Dermis blood vessel endothelial cell (primary cell): ENCODE data around the gene CREB1. TPM values are rescaled to one million over a fixed set of nuclear protein-coding genes. Genes with fewer than 3 reads are reported as not detected.
A peak's percentile ranks its signal among the peaks of the same experiment; 100 is the strongest.
"Not testable (repeated sequence)": the region's sequence is repeated elsewhere in the genome, so short reads cannot be mapped to it uniquely, and the experiment has no call there.

Experiments used
- DNase-seq: peaks from one replicate; pipeline ENCODE4 v3.0.0; 2010
- total RNA-seq: library from RNA; depleted of rRNA; stranded (reverse); fragments of >200 nt; gene quantifications from 2 replicates; pipeline ENCODE4 v1.2.3, GENCODE V29; 2014

Gene CREB1
- total RNA-seq = 51.5 and 56.2 TPM in 2 replicates

DNA sequence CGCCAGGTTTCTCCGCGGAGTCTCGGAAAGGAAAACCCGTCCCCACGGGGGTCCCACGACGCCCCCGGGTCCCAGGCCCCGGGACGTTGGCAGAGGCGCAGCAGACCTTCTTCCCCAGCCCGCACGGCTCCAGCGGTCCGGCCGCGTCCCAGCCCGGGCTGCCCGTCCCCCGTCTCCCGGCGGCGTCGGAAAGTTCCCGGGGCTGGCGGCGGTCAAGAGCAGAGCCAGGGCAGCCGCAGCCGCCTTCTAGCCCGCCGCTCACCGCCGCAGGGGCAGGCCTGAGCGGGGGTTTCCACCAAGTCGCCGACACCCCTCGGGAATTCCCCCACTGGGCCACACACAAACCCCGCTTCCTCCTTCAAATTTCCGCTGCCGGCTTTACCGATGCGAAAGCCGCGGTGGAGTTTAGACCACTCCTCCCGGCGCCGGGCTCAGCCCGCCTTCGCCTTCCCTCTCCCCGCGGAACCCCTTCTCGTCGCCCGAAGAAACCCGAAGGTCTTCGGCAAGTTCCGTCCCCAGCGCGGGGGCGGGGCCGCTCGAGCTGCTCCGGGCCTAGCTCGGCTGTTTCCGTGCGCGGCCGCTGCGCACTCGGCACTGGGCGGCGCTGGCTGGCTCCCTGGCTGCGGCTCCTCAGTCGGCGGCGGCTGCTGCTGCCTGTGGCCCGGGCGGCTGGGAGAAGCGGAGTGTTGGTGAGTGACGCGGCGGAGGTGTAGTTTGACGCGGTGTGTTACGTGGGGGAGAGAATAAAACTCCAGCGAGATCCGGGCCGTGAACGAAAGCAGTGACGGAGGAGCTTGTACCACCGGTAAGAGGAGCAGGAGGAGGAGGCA is at the start of gene CREB1:
CREB1 (plus strand) TSS at position 633 of the 830 bp plus-strand sequence. CDS start 25,674 bp downstream, outside the sequence.
- DNase-seq = peak; percentile 99

- DNase-seq = no peak
Measured at GRCh38 chr2:207480521-207481040, 49.2 kb upstream of the CREB1 start.

DNA sequence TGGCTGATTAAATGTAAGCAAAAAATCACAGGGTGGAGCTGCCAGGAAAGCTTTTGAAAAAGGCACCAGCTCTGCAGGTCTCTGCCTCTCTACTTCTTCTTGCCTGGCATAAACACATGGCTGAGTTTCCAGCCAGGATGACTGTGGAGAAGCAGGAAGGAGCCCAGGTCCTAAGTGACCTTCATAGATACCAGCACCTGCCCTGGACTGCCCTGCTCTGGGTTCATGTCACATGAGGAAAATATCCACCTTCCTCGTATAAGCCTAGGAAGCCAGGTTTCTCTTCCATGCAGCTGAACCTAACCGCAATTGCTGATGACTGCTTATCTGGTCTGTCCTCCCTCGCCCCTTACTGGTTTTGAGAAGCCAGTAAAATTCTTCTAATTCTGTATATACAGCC is 47.8 kb upstream of the CREB1 start:
- no peak for DNase-seq

- no peak for DNase-seq
Measured at GRCh38 chr2:207482630-207483029, 47.1 kb upstream of the CREB1 start.

- DNase-seq = no peak
Measured at GRCh38 chr2:207483066-207483465, 46.7 kb upstream of the CREB1 start.

DNA sequence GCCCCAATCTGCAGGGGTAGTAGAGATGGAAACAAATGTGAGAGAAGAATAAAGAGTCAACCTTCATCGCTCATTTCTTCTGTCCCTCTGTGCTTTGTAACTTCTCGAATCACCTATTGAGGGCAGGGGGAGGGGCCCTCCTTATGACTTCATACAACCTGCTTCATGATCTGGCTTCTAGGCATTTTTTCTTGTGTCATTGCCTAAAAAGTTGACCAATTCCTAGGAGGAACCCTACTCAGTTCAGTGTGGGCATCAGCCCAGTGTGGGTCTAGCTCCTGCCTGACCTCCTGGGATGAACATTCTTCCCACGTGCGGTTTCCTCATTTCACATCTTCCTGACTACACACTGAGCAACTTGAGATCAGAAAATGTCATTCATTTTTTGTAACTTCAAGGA is 46.3 kb upstream of the CREB1 start:
- no peak for DNase-seq

DNA sequence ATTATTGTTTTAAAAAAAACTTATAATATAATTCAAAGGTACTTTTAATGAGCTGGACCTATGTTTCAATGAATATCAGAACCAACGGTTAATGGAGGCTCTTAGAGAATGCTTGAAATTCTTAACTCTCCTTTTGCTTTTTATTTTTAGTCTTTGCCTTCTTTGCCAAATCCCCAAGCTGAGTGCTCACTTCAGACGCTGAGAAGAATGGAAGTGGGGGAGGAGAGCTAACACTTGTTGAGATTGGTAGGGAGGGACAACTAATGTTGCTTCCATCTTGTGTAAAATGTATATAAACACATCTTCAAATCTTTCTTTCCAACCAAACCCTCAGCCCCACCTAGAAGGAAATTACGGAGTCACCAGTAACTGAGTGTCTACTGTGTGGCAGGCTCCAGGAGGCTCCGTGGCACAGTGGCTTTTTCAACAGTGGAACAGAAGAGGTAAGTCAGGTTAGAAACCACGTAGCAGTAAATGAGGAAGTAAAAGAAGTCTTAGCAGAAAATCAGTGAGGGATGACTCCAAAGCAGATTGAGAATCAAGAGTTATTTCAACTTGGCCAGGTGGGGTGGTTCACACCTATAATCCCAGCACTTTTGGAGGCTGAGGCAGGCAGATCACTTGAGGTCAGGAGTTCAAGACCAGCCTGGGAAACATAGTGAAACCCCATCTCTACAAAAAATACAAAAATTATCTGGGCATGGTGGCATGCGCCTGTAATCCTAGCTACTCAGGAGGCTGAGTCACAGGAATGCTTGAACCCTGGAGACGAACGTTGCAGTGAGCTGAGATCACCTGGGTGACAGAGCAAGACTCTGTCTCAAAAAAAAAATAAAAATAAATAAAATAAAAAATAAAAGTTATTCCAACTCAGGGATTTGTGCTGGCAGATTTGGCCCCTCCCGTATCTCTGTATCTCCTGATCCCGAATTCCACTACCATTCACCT is 45.0 kb upstream of the CREB1 start:
- no peak for DNase-seq

DNA sequence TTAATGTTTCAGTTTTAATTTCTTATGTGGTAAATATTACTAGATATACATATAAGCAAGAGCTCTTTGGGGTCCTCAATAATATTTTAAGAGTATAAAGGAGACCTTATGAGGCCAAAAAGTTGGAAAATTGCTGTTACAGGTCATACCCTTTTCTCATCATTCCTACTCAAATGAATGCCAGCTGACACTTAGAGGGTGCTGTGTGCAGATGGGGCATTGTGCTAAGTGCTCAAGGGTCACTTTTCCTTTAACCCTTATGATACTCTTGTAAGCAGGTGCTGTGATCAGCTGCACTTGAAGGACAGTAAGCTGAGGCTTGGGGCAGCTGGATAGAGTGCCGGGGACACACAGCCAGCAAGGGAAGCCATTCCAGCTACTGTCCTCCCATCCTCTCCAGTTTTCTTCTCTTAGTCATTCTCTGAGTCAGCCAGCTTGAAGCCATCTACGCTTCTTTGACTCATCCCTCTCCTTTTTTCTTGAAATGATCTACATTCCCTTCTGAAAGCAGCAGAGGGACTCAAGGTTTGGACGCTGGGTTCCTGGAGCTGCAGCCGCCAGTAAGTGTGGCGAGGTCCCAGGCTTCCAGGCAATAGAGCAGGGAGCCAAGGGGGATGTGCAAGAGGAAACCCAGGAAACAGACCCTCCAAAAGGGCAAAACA is 42.0 kb upstream of the CREB1 start:
- DNase-seq = no peak

- DNase-seq = no peak
Measured at GRCh38 chr2:207489251-207489650, 40.5 kb upstream of the CREB1 start.

DNA sequence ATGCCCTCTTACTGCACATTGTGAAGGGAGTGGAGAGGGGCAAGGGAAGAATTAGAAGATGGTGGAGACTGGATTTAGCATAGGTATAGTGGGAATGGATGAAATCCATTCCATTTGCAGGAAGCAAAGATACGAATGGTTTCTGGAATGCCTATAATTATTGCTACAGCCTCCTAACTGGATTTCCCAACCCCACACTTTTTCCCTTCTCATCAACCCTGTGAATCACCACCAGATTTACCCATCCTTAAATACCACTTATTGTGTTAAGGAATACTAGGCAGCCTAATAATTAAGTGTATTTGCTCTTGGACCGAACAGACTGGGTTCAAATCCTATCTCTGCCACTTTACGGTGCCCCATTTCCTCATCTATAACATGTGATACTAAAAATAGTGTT is 39.3 kb upstream of the CREB1 start:
- no peak for DNase-seq

- no peak for DNase-seq
Measured at GRCh38 chr2:207491086-207491485, 38.7 kb upstream of the CREB1 start.

- DNase-seq = no peak
Measured at GRCh38 chr2:207491956-207492355, 37.8 kb upstream of the CREB1 start.

DNA sequence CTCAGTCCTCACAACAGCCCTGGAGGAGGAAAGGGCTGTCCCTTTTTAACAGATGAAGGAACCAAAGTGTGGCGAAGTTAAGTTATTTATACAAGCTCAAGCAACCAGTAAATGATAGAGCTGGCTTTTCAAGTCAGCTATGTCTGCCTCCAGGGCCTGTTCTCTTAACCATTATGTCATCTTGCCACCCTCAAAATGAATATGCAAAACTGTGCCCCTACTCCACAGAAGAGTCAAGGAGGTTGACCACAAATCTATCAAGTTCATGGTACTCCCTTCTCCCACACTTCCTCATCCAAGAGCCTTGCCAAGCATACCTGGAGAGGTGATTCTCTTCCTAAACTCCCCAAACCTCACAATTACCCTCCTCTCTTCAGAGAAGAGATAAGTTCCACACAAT is 37.3 kb upstream of the CREB1 start:
- no peak for DNase-seq

- no peak for DNase-seq
Measured at GRCh38 chr2:207494137-207494536, 35.6 kb upstream of the CREB1 start.

GRCh38 chr2:207496936-207497335 is 32.8 kb upstream of the CREB1 start:
- not testable (repeated sequence) for DNase-seq

GRCh38 chr2:207497596-207497995 is 32.2 kb upstream of the CREB1 start:
- no peak for DNase-seq

DNA sequence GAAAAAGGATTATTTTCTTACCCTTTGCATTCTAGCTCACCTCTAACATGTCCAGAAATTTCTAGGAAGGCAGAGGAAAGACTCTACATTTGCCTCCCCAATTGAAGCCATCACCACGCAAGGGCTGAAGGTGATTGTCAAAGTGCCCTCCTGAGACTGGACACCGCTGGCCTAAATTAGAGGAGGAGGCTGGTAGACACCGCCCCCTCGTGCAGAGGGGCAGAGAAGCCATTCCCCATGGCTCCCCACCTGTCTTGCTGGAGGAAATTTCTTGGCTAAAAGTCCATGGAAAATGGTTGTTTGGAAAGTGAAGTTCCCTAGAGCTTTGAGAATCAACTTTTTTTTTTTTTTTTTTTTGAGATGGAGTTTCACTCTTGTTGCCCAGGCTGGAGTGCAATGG is 31.3 kb upstream of the CREB1 start:
- DNase-seq = no peak

GRCh38 chr2:207499114-207499513 is 30.6 kb upstream of the CREB1 start:
- DNase-seq = peak; percentile 47

DNA sequence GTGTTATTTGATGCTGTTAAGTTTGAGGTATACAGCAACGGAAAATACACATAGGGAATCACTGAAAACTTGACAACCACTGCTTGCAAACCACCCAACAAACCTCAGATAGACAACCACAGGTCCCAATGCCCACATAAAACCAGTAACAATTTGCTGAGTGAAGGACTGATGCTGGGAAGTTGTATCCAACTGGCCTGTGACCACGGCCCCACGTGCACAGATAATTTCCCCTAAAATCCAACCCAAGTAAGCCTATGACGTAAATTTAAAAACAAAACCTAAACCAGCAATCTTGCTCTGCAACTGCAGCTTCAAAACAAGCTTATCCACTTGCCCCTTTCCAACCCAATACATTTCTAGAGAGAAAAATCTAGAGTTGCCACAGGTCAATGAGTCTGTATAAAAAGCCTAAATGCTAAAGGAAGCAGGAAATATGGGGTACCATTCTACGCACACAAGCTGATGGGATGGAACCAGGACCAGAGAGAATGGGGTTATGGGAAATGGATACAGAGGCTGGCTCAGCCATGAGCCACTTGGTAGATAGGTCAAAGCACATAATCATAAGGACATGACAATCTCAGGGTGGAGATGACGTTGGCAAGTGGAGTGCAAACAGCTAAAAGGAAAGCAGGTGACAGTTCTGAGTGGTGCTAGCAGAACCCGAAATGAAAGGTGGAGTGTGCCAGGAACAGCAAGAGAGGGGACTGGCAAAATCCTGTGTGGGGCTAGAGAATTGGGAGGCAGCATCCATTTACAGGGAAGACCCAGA is 27.8 kb upstream of the CREB1 start:
- DNase-seq = no peak

- DNase-seq = no peak
Measured at GRCh38 chr2:207502577-207503198, 27.1 kb upstream of the CREB1 start.

DNA sequence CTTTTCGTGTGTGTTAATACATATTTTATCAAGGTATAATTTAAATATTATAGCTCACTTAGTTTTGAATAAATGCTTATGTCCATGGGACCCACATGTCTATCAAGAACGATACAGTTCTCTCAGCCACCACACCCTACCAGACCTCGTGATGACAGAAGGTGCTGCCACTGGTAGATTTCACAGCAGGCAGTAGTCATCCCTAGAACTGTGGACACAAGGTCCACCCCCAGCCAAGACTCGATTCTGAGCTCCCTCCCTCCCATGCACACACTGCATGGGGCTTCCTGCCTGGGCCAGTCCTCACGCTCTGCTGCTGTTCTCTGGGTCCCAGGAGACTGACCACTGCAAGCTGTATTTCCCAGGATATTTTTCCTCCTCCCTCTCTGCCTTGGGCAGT is 26.5 kb upstream of the CREB1 start:
- DNase-seq = no peak
